Mesothelial cell of epicardium (in vitro differentiated cells): Measurements from ENCODE around the gene CALML4. TPM values are rescaled to one million over a fixed set of nuclear protein-coding genes. Genes with fewer than 3 reads are reported as not detected.

Source experiments
- DNase-seq, 2 experiments: peaks; one replicate each; pipeline ENCODE4 v3.0.0; 2021; ENCODE audit warnings: low spot score in 2 of 2; ENCODE audit not compliant: unreplicated experiment in 2 of 2
- H3K27ac Mint-ChIP-seq: 2 replicates; pipeline ENCODE4 v1.8.0; 2021; ENCODE audit warnings: mixed read lengths
- H3K27me3 Mint-ChIP-seq: 2 replicates; pipeline ENCODE4 v1.8.0; 2021; ENCODE audit warnings: low read depth, mixed read lengths
- H3K36me3 Mint-ChIP-seq: 2 replicates; pipeline ENCODE4 v1.8.0; 2021; ENCODE audit warnings: mixed read lengths
- H3K4me1 Mint-ChIP-seq: 2 replicates; pipeline ENCODE4 v1.8.0; 2021; ENCODE audit warnings: mixed read lengths
- H3K4me3 Mint-ChIP-seq: 2 replicates; pipeline ENCODE4 v1.8.0; 2021; ENCODE audit warnings: mild to moderate bottlenecking, moderate library complexity, mixed read lengths
- H3K9me3 Mint-ChIP-seq: 2 replicates; pipeline ENCODE4 v1.8.0; 2021; ENCODE audit warnings: mixed read lengths
- total RNA-seq: library from RNA; stranded (reverse); gene quantifications from 3 replicates; pipeline ENCODE4 v1.2.1, GENCODE V29; 2021
- TF ChIP-seq, protein P1 (sequence below): fragments of 200-600 bp; sonication (generic); IDR thresholded peaks from one replicate; pipeline ENCODE4 v1.5.0; 2021; ENCODE audit warnings: antibody characterized with exemption; ENCODE audit not compliant: unreplicated experiment

CALML4 gene
- total RNA-seq, 1 donor from 2014 or later: 8.4 TPM

DNA sequence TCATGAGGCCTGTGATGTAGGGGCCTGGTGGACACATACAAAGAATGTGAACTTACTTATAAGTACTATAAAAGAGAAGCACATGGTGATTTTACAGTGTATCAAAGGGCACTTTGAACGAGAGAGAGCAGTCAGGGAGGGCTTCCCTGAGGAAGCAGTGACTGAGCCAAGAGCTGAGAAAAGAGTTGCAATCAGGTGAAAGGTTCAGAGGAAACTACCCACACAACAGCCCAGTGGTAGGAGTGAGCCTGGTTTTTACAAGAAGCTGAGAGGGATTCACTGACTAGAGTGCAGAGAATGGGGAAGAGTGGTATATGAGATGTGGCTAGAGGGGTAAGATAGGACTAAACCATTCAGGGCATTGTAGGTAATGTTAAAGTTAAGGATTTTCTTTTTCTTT, 57.1 kb downstream of the CALML4 start:
- DNase-seq: no peak
- TF ChIP-seq, protein P1, sequence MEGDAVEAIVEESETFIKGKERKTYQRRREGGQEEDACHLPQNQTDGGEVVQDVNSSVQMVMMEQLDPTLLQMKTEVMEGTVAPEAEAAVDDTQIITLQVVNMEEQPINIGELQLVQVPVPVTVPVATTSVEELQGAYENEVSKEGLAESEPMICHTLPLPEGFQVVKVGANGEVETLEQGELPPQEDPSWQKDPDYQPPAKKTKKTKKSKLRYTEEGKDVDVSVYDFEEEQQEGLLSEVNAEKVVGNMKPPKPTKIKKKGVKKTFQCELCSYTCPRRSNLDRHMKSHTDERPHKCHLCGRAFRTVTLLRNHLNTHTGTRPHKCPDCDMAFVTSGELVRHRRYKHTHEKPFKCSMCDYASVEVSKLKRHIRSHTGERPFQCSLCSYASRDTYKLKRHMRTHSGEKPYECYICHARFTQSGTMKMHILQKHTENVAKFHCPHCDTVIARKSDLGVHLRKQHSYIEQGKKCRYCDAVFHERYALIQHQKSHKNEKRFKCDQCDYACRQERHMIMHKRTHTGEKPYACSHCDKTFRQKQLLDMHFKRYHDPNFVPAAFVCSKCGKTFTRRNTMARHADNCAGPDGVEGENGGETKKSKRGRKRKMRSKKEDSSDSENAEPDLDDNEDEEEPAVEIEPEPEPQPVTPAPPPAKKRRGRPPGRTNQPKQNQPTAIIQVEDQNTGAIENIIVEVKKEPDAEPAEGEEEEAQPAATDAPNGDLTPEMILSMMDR: no peak
- H3K9me3 Mint-ChIP-seq: no peaks in the 10 kb centered on the region
- no peak overlapping the region for H3K4me3 Mint-ChIP-seq
- H3K27me3 Mint-ChIP-seq: no peaks in the 10 kb centered on the region
- peaks cover 11% of the 10 kb centered on the region for H3K4me1 Mint-ChIP-seq
- peaks cover 26% of the 10 kb centered on the region for H3K36me3 Mint-ChIP-seq
- no peak overlapping the region for H3K27ac Mint-ChIP-seq

GRCh38 chr15:68145706-68146105, 59.4 kb downstream of the CALML4 start:
- no peak for DNase-seq
- Mint-ChIP-seq H3K4me3 (no peak overlapping the region), H3K9me3 (no peaks in the 10 kb centered on the region), H3K4me1 (peaks cover 4% of the 10 kb centered on the region), H3K27ac (no peak overlapping the region), H3K27me3 (no peaks in the 10 kb centered on the region), H3K36me3 (peaks cover 22% of the 10 kb centered on the region)
- TF ChIP-seq, protein P1: no peak

GRCh38 chr15:68143785-68144184, 61.3 kb downstream of the CALML4 start:
- Mint-ChIP-seq H3K9me3 (no peaks in the 10 kb centered on the region), H3K4me3 (no peak overlapping the region)

GRCh38 chr15:68143129-68143528, 62.0 kb downstream of the CALML4 start:
- H3K27ac Mint-ChIP-seq: no peak overlapping the region
- H3K4me1 Mint-ChIP-seq: peaks cover 4% of the 10 kb centered on the region
- no peaks in the 10 kb centered on the region for H3K9me3 Mint-ChIP-seq
- DNase-seq: no peak
- TF ChIP-seq, protein P1: no peak
- no peaks in the 10 kb centered on the region for H3K27me3 Mint-ChIP-seq
- H3K4me3 Mint-ChIP-seq: no peak overlapping the region
- H3K36me3 Mint-ChIP-seq: peaks cover 30% of the 10 kb centered on the region

More at GRCh38 chr15:68143785-68144184, 61.3 kb downstream of the CALML4 start:
- Mint-ChIP-seq H3K4me1 (peaks cover 4% of the 10 kb centered on the region), H3K27me3 (no peaks in the 10 kb centered on the region), H3K27ac (no peak overlapping the region), H3K36me3 (peaks cover 28% of the 10 kb centered on the region)
- DNase-seq: no peak
- TF ChIP-seq, protein P1: no peak

Other genes starting within 250 kb of the CALML4 start
- 68.2 to 71.1 TPM (median 69.2 TPM) in 3 replicates for gene PIAS1, start 151.0 kb downstream of the CALML4 start, total RNA-seq
- 35.1 to 35.8 TPM (median 35.3 TPM) in 3 replicates for gene CLN6, start 24.4 kb upstream of the CALML4 start, total RNA-seq
- gene FEM1B, start 72.4 kb upstream of the CALML4 start, total RNA-seq: 49.6 to 61.0 TPM (median 54.6 TPM) in 3 replicates
- 2.3 to 3.5 TPM (median 2.7 TPM) in 3 replicates for gene ITGA11, start 226.8 kb upstream of the CALML4 start, total RNA-seq